Peyer's patch (tissue), 4 donors: Measurements from ENCODE around the gene TMTC2.

ENCODE experiments used
- CTCF ChIP-seq, 6 experiments: fragments of 450-650 bp in 4 of 6; fragments of 200-600 bp in 2 of 6; sonication (generic) in 1 of 6; IDR thresholded peaks; one replicate each; pipeline ENCODE4 v1.5.1; 2017 to 2019; ENCODE audit warnings: antibody characterized with exemption in 6 of 6, mild to moderate bottlenecking in 3 of 6, moderate library complexity in 1 of 6
- POLR2A ChIP-seq, 2 donors: fragments of 450-650 bp; IDR thresholded peaks; one replicate each; pipeline ENCODE4 v1.5.1; 2017; ENCODE audit warnings: antibody characterized with exemption in 2 of 2, mild to moderate bottlenecking in 2 of 2, moderate library complexity in 2 of 2

DNA sequence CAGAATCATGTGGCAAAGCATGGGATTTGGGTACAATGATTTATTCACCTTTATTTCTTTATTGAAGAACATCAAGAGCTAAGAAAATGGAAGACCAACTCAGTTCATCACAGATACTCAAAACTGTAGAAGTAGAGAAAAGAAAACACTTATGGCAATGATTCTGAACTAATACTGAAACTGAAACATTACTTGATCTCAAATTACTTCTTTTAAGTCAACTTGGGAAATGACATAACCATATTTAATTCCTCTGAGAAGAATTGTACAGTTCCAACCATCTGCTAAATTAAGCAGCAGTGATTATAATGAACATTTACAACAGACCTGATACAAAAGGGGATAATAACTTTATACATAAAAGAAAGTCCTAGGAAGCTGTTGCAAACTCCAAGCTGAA is 466.5 kb downstream of the TMTC2 start:
- TF ChIP-seq POLR2A (IDR thresholded peaks at IDR 0.05) (no peak), CTCF (IDR thresholded peaks at IDR 0.05) (no peak)
